ES-I3 (cell line): Measurements from ENCODE around the gene DSG2.
"Not testable (repeated sequence)": the region's sequence is repeated elsewhere in the genome, so short reads cannot be mapped to it uniquely, and the experiment has no call there.

Source experiments
- H3K36me3 ChIP-seq: 2 replicates; pipeline ENCODE4 v1.6.1; 2013; ENCODE audit warnings: mild to moderate bottlenecking, low read length, control low read depth, moderate library complexity; ENCODE audit not compliant: insufficient read depth
- H3K4me1 ChIP-seq: 2 replicates; pipeline ENCODE4 v1.6.1; 2013; ENCODE audit warnings: mild to moderate bottlenecking, control low read depth, low read length; ENCODE audit not compliant: insufficient read depth
- H3K9ac ChIP-seq: 2 replicates; pipeline ENCODE4 v1.6.1; 2013; ENCODE audit warnings: low read depth, mild to moderate bottlenecking, low read length, moderate library complexity
- H3K9me3 ChIP-seq: 2 replicates; pipeline ENCODE4 v1.6.1; 2013; ENCODE audit warnings: mild to moderate bottlenecking, low read length, moderate library complexity; ENCODE audit not compliant: control insufficient read depth, insufficient read depth

DSG2 gene

GRCh38 chr18:31492671-31493070 is 5.3 kb upstream of the DSG2 start:
- H3K9me3 ChIP-seq: no peaks in the 10 kb centered on the region

GRCh38 chr18:31493171-31493570 is 4.8 kb upstream of the DSG2 start:
- H3K36me3 ChIP-seq: no peaks in the 10 kb centered on the region
- no peak overlapping the region for H3K9ac ChIP-seq
- H3K4me1 ChIP-seq: no peaks in the 10 kb centered on the region
- H3K9me3 ChIP-seq: no peaks in the 10 kb centered on the region

More at GRCh38 chr18:31492671-31493070, 5.3 kb upstream of the DSG2 start:
- H3K9ac ChIP-seq: no peak overlapping the region
- H3K36me3 ChIP-seq: no peaks in the 10 kb centered on the region
- H3K4me1 ChIP-seq: peaks cover under 1% of the 10 kb centered on the region; the same call in 1 of the 2 replicates

- no peaks in the 10 kb centered on the region for H3K9me3 ChIP-seq
- H3K36me3 ChIP-seq: no peaks in the 10 kb centered on the region
- no peaks in the 10 kb centered on the region for H3K4me1 ChIP-seq
- H3K9ac ChIP-seq: no peak overlapping the region
Observed at GRCh38 chr18:31493941-31494340, 4.0 kb upstream of the DSG2 start.

GRCh38 chr18:31494705-31495244 is 3.2 kb upstream of the DSG2 start:
- not testable (repeated sequence) for H3K9me3 ChIP-seq, H3K36me3 ChIP-seq, H3K4me1 ChIP-seq, H3K9ac ChIP-seq

- no peaks in the 10 kb centered on the region for H3K9me3 ChIP-seq
Observed at GRCh38 chr18:31497404-31497835, 557 bp upstream of the DSG2 start.

GRCh38 chr18:31498574-31499524 is 872 bp downstream of the DSG2 start:
- Histone ChIP-seq H3K9me3 (no peaks in the 10 kb centered on the region), H3K36me3 (no peaks in the 10 kb centered on the region), H3K4me1 (peaks cover 7% of the 10 kb centered on the region; the same call in 1 of the 2 replicates), H3K9ac (peak overlapping the region; percentile 98)

More at GRCh38 chr18:31497404-31497835, 557 bp upstream of the DSG2 start:
- peaks cover 7% of the 10 kb centered on the region; the same call in 1 of the 2 replicates for H3K4me1 ChIP-seq
- H3K36me3 ChIP-seq: no peaks in the 10 kb centered on the region
- H3K9ac ChIP-seq: peak overlapping the region; percentile 98

GRCh38 chr18:31500051-31500688 is 2.2 kb downstream of the DSG2 start:
- Histone ChIP-seq H3K4me1 (peaks cover 7% of the 10 kb centered on the region; the same call in 1 of the 2 replicates), H3K36me3 (no peaks in the 10 kb centered on the region), H3K9me3 (no peaks in the 10 kb centered on the region), H3K9ac (no peak overlapping the region)

GRCh38 chr18:31503011-31503410 is 5.0 kb downstream of the DSG2 start:
- no peaks in the 10 kb centered on the region for H3K36me3 ChIP-seq

GRCh38 chr18:31504455-31505147 is 6.6 kb downstream of the DSG2 start:
- Histone ChIP-seq H3K9me3 (no peaks in the 10 kb centered on the region), H3K4me1 (peaks cover 7% of the 10 kb centered on the region; the same call in 1 of the 2 replicates), H3K36me3 (no peaks in the 10 kb centered on the region), H3K9ac (no peak overlapping the region)

More at GRCh38 chr18:31503011-31503410, 5.0 kb downstream of the DSG2 start:
- no peak overlapping the region for H3K9ac ChIP-seq
- no peaks in the 10 kb centered on the region for H3K9me3 ChIP-seq
- H3K4me1 ChIP-seq: peaks cover 7% of the 10 kb centered on the region; the same call in 1 of the 2 replicates

GRCh38 chr18:31505156-31505555 is 7.2 kb downstream of the DSG2 start:
- Histone ChIP-seq H3K36me3 (no peaks in the 10 kb centered on the region; the same call in 1 of the 2 replicates), H3K9me3 (no peaks in the 10 kb centered on the region), H3K4me1 (peaks cover 4% of the 10 kb centered on the region; the same call in 1 of the 2 replicates), H3K9ac (no peak overlapping the region)

GRCh38 chr18:31506024-31506742 is 8.2 kb downstream of the DSG2 start:
- peaks cover 6% of the 10 kb centered on the region; the same call in 1 of the 2 replicates for H3K4me1 ChIP-seq
- no peaks in the 10 kb centered on the region for H3K9me3 ChIP-seq
- H3K9ac ChIP-seq: no peak overlapping the region
- H3K36me3 ChIP-seq: no peaks in the 10 kb centered on the region; the same call in 1 of the 2 replicates

GRCh38 chr18:31507124-31507523 is 9.1 kb downstream of the DSG2 start:
- not testable (repeated sequence) for H3K9me3 ChIP-seq, H3K9ac ChIP-seq, H3K4me1 ChIP-seq, H3K36me3 ChIP-seq

- Histone ChIP-seq H3K4me1 (peaks cover 18% of the 10 kb centered on the region), H3K36me3 (no peaks in the 10 kb centered on the region; the same call in 1 of the 2 replicates)
Observed at GRCh38 chr18:31508781-31509180, 10.8 kb downstream of the DSG2 start.

More at GRCh38 chr18:31508781-31509180, 10.8 kb downstream of the DSG2 start:
- Histone ChIP-seq H3K9me3 (no peaks in the 10 kb centered on the region), H3K9ac (no peak overlapping the region)
